GDM1 (cell line): ENCODE data around the gene ANKRD60.

Experiments used
- DNase-seq: peaks from one replicate; lab custom pipeline; 2025; lab: John Stamatoyannopoulos, UW

The ANKRD60 gene

GRCh38 chr20:58194175-58194791, 34.2 kb downstream of the ANKRD60 start:
- no peak for DNase-seq

GRCh38 chr20:58192567-58192966, 35.9 kb downstream of the ANKRD60 start:
- DNase-seq: no peak

- DNase-seq: no peak
These were observed 36.4 kb downstream of the ANKRD60 start for GRCh38 chr20:58192065-58192464.

GRCh38 chr20:58188527-58188926, 39.9 kb downstream of the ANKRD60 start:
- no peak for DNase-seq

GRCh38 chr20:58184984-58185383, 43.5 kb downstream of the ANKRD60 start:
- DNase-seq: no peak

GRCh38 chr20:58184063-58184462, 44.4 kb downstream of the ANKRD60 start:
- no peak for DNase-seq

- no peak for DNase-seq
These were observed 45.8 kb downstream of the ANKRD60 start for GRCh38 chr20:58182521-58183140.

GRCh38 chr20:58179432-58180099, 48.9 kb downstream of the ANKRD60 start:
- DNase-seq: peak; percentile 22

- DNase-seq: no peak
These were observed 49.4 kb downstream of the ANKRD60 start for GRCh38 chr20:58179083-58179431.

- no peak for DNase-seq
These were observed 50.7 kb downstream of the ANKRD60 start for GRCh38 chr20:58177799-58178198.

GRCh38 chr20:58175836-58176235, 52.6 kb downstream of the ANKRD60 start:
- DNase-seq: no peak

GRCh38 chr20:58175425-58175824, 53.0 kb downstream of the ANKRD60 start:
- DNase-seq: no peak

- DNase-seq: no peak
These were observed 53.7 kb downstream of the ANKRD60 start for GRCh38 chr20:58174708-58175280.

GRCh38 chr20:58173930-58174707, 54.3 kb downstream of the ANKRD60 start:
- no peak for DNase-seq

- no peak for DNase-seq
These were observed 55.4 kb downstream of the ANKRD60 start for GRCh38 chr20:58173091-58173490.

GRCh38 chr20:58171796-58172425, 56.5 kb downstream of the ANKRD60 start:
- no peak for DNase-seq

- DNase-seq: no peak
These were observed 59.0 kb downstream of the ANKRD60 start for GRCh38 chr20:58169450-58169849.

GRCh38 chr20:58168843-58169242, 59.6 kb downstream of the ANKRD60 start:
- no peak for DNase-seq

GRCh38 chr20:58167759-58168158, 60.7 kb downstream of the ANKRD60 start:
- DNase-seq: no peak
